ENCODE data around the gene WHRN. TPM values are rescaled to one million over a fixed set of nuclear protein-coding genes. Genes with fewer than 3 reads are reported as not detected.

The WHRN gene
- total RNA-seq (2014; rRNA removed; shearing (Covaris generic)) (0.19 TPM in 1 of 2 replicates, not detected in the other), total RNA-seq (2022) (2.1 TPM in 2 replicates), Bru-seq, nascent RNA (percentile 27 among the genes with signal in this experiment), BruChase-seq, experiment 1, labeled RNA remaining after a 6-hour chase (percentile 29 among the genes with signal in this experiment), BruChase-seq, experiment 2, labeled RNA remaining after a 2-hour chase (percentile 28 among the genes with signal in this experiment)
- long read RNA-seq, partial matches to known transcripts: 0 of 5 reads
- long read RNA-seq, other reads (novel, unspliced or antisense): 4 of 5 reads

DNA sequence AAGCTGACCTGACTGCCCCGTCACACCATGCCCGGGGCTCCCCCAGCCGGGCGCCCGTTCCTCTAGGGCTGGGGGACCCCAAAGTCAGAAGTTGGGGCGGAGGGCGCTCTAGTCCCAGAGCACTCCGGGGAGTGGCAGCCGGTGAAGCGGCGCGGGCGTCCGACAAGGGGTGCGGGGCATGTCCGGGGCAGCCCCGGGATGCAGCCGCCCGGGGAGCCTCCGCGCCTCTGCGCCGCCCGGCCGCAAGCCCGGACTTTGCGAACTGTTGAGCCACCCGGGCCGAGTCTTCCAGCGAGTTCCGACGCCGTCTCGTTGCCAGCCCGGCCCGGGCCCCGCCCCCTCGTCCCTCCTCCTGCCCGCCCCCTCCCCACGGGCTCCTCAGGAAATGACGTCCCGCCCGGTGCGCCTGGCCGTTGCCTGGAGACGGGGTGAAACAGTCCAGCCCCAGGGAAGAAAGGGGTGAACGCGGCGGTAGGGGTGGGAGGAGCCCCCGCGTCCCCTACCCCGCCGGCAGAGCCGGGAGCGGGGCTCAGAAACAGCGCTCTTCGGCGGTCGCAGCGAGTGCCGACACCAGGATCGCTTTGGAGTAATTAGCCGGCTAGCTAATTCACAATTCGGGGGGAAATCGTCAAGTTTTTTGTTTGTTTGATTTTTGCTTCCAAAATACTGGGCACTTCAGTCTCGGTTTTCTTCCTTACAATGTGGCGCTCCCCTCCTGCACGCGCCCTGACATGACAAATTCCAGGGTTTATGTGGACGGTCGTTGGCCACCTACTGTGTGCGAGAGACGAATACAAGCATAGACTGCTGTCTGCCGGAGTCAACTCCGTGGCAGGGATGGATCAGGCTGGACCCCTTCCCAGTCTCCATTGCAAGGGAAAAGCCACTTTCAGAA is at the start of gene WHRN:
Gene WHRN (minus strand): TSS at position 287 of the 895 bp plus-strand sequence. CDS start 672 bp downstream, outside the sequence.
- POLR2A ChIA-PET: no interaction called here

DNA sequence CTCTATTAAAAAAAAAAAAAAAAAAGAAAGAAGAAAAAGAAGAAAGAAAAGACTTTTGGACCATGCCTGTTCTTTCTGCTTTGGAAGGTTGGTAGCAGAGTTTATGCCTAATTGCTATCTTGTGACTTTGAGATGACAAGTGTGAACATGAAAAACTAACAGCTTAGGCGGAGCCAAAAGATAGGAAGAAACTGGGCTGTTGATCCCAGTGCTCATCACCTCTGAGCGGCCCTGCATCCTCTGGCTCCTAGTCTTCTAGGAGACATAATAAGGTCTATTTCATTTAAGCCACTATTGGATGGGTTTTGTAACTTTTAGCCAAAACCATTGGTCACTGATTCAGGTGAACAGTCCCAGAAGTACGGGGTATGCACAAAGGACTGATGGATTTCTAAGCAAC is 47.9 kb upstream of the WHRN start:
- no peak overlapping the region for H2AFZ ChIP-seq (ENCODE audit: low read length)
- H3K4me3 ChIP-seq (ENCODE audit: low read depth, low read length, poor library complexity, severe bottlenecking): no peak overlapping the region
- TF ChIP-seq CTCF (conservative IDR thresholded peaks at IDR 0.05; ENCODE audit: low read length) (no peak), EZH2phosphoT487 (IDR thresholded peaks at IDR 0.05; ENCODE audit: borderline replicate concordance, low read depth, low read length) (no peak)
- no peaks in the 10 kb centered on the region for H3K36me3 ChIP-seq (ENCODE audit: insufficient read depth, low read length)
- H3K4me2 ChIP-seq (ENCODE audit: low read length): no peak overlapping the region
- ChIA-PET POLR2A (no interaction called here), CTCF (ENCODE audit: unreplicated experiment) (no interaction called here)
- H3K4me1 ChIP-seq (ENCODE audit: insufficient read depth, low read length, poor library complexity, severe bottlenecking): no peaks in the 10 kb centered on the region
- BruUV-seq (replicated peaks): no TSS peak
- H3K9me2 ChIP-seq (ENCODE audit: insufficient read depth, low read length): no peaks in the 10 kb centered on the region
- H3K79me2 ChIP-seq (ENCODE audit: insufficient read depth, low read depth, low read length): no peaks in the 10 kb centered on the region
- intact Hi-C loops (cut with micrococcal nuclease; ENCODE audit: unreplicated experiment): no loop called here
- no peaks in the 10 kb centered on the region for H4K20me1 ChIP-seq (ENCODE audit: insufficient read depth, low read length)
- no peak overlapping the region for H3K27ac ChIP-seq (ENCODE audit: low read depth, low read length, poor library complexity, severe bottlenecking)
- H3K9me3 ChIP-seq (ENCODE audit: low read length): no peaks in the 10 kb centered on the region
- DNase-seq (ENCODE audit: low spot score): no peak

More for the DNA sequence above, at the start of gene WHRN:
- intact Hi-C loops (cut with micrococcal nuclease; ENCODE audit: unreplicated experiment): loop anchor here (2.0 kb wide), 1 partner anchor 101 kb away; no protein-coding TSS in a partner anchor
- H3K79me2 ChIP-seq (ENCODE audit: insufficient read depth, low read depth, low read length): no peaks in the 10 kb centered on the region
- H3K4me2 ChIP-seq (ENCODE audit: low read length): peak within 1 kb of the TSS; percentile 66
- no peaks in the 10 kb centered on the region for H4K20me1 ChIP-seq (ENCODE audit: insufficient read depth, low read length)
- H3K4me1 ChIP-seq (ENCODE audit: insufficient read depth, low read length, poor library complexity, severe bottlenecking): peaks cover 28% of the 10 kb centered on the region
- H3K9me3 ChIP-seq (ENCODE audit: low read length): no peaks in the 10 kb centered on the region
- TF ChIP-seq EZH2phosphoT487 (IDR thresholded peaks at IDR 0.05; ENCODE audit: borderline replicate concordance, low read depth, low read length): no peak
- no peak for TF ChIP-seq CTCF (conservative IDR thresholded peaks at IDR 0.05; ENCODE audit: low read length)
- peak within 1 kb of the TSS; percentile 50 for H2AFZ ChIP-seq (ENCODE audit: low read length)
- BruUV-seq (replicated peaks): no TSS peak
- H3K36me3 ChIP-seq (ENCODE audit: insufficient read depth, low read length): no peaks in the 10 kb centered on the region
- peak within 1 kb of the TSS; percentile 66 for H3K4me3 ChIP-seq (ENCODE audit: low read depth, low read length, poor library complexity, severe bottlenecking)
- DNase-seq (ENCODE audit: low spot score): peak; percentile 82
- no peak within 1 kb of the TSS for H3K27ac ChIP-seq (ENCODE audit: low read depth, low read length, poor library complexity, severe bottlenecking)
- H3K9me2 ChIP-seq (ENCODE audit: insufficient read depth, low read length): no peaks in the 10 kb centered on the region
- CTCF ChIA-PET (ENCODE audit: unreplicated experiment): no interaction called here

Measured in OCI-LY7 (cell line).